SU-DHL-6 (cell line): ENCODE data around the gene TMEM131L.

Experiments
- H2AFZ ChIP-seq: fragments of 200-600 bp; sonication (generic); 2 replicates; pipeline ENCODE4 v1.6.1; 2014; ENCODE audit warnings: low read depth, mild to moderate bottlenecking, moderate library complexity, mixed read lengths, antibody characterized with exemption, low read length; ENCODE audit not compliant: severe bottlenecking
- H3F3A ChIP-seq: fragments of 200-600 bp; shearing (Covaris generic); 2 replicates; pipeline ENCODE4 v1.6.0; 2016; ENCODE audit warnings: antibody characterized with exemption, mild to moderate bottlenecking; ENCODE audit not compliant: insufficient read depth
- H3K27ac ChIP-seq: fragments of 200-600 bp; sonication (generic); 2 replicates; pipeline ENCODE4 v1.5.1; 2016; ENCODE audit warnings: low read depth, mild to moderate bottlenecking, low read length, moderate library complexity, mixed read lengths
- H3K27me3 ChIP-seq: fragments of 200-600 bp; sonication (generic), shearing (Covaris generic); 2 replicates; pipeline ENCODE4 v1.6.0; 2014; ENCODE audit warnings: mild to moderate bottlenecking, low read length
- H3K36me3 ChIP-seq: fragments of 200-600 bp; sonication (generic); 2 replicates; pipeline ENCODE4 v1.6.1; 2014; ENCODE audit warnings: mild to moderate bottlenecking, low read length, mixed read lengths
- H3K4me2 ChIP-seq: fragments of 300-600, 200-600 bp; shearing (Covaris generic), sonication (generic); 2 replicates; pipeline ENCODE4 v1.6.0; 2014; ENCODE audit warnings: low read length, low read depth, mild to moderate bottlenecking; ENCODE audit not compliant: poor library complexity, severe bottlenecking
- H3K4me3 ChIP-seq: fragments of 200-600 bp; sonication (generic); 2 replicates; pipeline ENCODE4 v1.5.1; 2014; ENCODE audit warnings: antibody characterized with exemption, low read length, mild to moderate bottlenecking, mixed read lengths; ENCODE audit not compliant: insufficient read depth, poor library complexity, severe bottlenecking
- H3K79me2 ChIP-seq: fragments of 200-600 bp; sonication (generic); 2 replicates; pipeline ENCODE4 v1.6.1; 2014; ENCODE audit warnings: mild to moderate bottlenecking, low read length, moderate library complexity; ENCODE audit not compliant: insufficient read depth
- H3K9ac ChIP-seq: fragments of 200-600 bp; sonication (generic); 2 replicates; pipeline ENCODE4 v1.7.0; 2014; ENCODE audit warnings: mild to moderate bottlenecking, low read length
- H3K9me2 ChIP-seq: fragments of 200-600 bp; sonication (generic); replicated peaks from 2 replicates; pipeline ENCODE4 v1.6.1; 2014; ENCODE audit warnings: low read length; ENCODE audit not compliant: insufficient read depth
- H3K9me3 ChIP-seq: fragments of 200-600 bp; sonication (generic); 2 replicates; pipeline ENCODE4 v1.6.1; 2014; ENCODE audit warnings: low read length, mixed read lengths; ENCODE audit not compliant: insufficient read depth
- H4K20me1 ChIP-seq: fragments of 200-600 bp; sonication (generic); 2 replicates; pipeline ENCODE4 v1.6.1; 2014; ENCODE audit warnings: low read depth, mild to moderate bottlenecking, antibody characterized with exemption, low read length, moderate library complexity, mixed read lengths
- EZH2phosphoT487 ChIP-seq: fragments of 200-600 bp; sonication (generic), shearing (Covaris generic); conservative IDR thresholded peaks from 2 replicates; pipeline ENCODE4 v1.6.1; 2018; ENCODE audit warnings: mild to moderate bottlenecking, antibody characterized with exemption, low read length, moderate library complexity, mixed read lengths
- TF ChIP-seq, protein P1 (sequence below): fragments of 200-600 bp; sonication (generic); IDR thresholded peaks from one replicate; pipeline ENCODE4 v1.5.1; 2017; ENCODE audit warnings: antibody characterized with exemption, mild to moderate bottlenecking, low read length, moderate library complexity; ENCODE audit not compliant: insufficient read depth, poor library complexity, severe bottlenecking

The TMEM131L gene

DNA sequence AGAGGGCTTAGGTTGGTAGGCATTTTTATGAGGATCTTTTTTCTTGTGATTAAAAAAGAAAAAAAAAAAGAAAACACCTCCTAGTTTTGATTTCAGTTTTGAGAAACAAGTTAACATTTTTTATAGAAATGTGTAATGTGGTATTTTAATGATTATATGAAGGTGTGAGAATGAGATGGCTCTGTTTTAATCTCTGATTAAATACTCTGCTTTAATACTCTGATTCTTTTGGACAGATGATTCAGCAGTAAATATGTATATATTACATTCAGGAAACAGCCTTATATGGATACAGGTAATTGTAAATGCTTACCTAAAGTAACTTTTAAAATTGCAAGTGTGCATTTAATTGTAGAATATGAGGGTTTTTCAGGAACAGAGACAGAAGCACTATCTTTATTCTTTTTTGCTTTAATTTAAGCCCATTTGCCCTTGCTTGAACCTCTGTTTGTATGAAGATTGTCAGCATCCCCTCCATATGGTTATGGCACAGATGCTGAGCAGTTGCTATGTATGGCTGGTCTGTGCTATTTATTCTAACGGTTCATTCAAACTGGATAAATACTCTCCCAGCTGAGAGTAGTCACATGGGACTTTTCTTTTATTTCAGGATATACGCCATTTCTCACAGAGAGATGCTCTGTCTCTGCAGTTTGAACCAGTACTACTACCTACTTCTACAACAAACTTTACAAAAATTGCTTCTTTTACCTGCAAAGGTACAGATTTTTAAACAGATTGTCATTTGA is 117.0 kb downstream of the TMEM131L start:
- Histone ChIP-seq H3K4me3 (no peak overlapping the region), H3K27me3 (no peaks in the 10 kb centered on the region), H3K79me2 (peaks cover 67% of the 10 kb centered on the region), H2AFZ (no peak overlapping the region), H3K9ac (no peak overlapping the region), H3F3A (peaks cover 77% of the 10 kb centered on the region), H3K9me3 (no peaks in the 10 kb centered on the region), H3K9me2 (no peaks in the 10 kb centered on the region), H3K36me3 (peaks cover 81% of the 10 kb centered on the region), H3K4me2 (no peak overlapping the region), H3K27ac (no peak overlapping the region), H4K20me1 (peaks cover 15% of the 10 kb centered on the region; the same call in 1 of the 2 replicates)
- TF ChIP-seq, protein P1, sequence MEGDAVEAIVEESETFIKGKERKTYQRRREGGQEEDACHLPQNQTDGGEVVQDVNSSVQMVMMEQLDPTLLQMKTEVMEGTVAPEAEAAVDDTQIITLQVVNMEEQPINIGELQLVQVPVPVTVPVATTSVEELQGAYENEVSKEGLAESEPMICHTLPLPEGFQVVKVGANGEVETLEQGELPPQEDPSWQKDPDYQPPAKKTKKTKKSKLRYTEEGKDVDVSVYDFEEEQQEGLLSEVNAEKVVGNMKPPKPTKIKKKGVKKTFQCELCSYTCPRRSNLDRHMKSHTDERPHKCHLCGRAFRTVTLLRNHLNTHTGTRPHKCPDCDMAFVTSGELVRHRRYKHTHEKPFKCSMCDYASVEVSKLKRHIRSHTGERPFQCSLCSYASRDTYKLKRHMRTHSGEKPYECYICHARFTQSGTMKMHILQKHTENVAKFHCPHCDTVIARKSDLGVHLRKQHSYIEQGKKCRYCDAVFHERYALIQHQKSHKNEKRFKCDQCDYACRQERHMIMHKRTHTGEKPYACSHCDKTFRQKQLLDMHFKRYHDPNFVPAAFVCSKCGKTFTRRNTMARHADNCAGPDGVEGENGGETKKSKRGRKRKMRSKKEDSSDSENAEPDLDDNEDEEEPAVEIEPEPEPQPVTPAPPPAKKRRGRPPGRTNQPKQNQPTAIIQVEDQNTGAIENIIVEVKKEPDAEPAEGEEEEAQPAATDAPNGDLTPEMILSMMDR, result no peak
- no peak for TF ChIP-seq EZH2phosphoT487

DNA sequence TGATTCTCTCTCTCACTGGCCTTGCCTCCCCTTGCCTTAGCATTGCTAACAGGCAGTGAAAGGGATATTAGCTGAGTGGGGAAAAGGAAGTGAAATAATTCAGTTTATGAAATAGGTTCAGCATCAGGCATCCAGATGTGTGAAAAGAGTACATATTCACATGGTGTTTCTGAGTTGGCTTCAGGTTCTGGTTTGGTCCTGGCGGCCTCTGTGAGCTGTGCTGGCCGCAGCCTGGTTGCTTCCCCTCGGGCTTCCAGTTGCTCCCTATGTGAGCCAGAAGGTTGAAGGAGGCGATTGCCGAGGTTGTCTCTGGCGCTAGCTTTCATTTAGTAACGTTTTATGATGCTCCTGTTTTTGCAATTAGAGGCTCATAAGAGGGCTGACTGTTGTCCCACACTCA is 118.9 kb downstream of the TMEM131L start:
- Histone ChIP-seq H3K36me3 (peaks cover 95% of the 10 kb centered on the region), H3F3A (peaks cover 86% of the 10 kb centered on the region), H3K27ac (no peak overlapping the region), H3K9me3 (no peaks in the 10 kb centered on the region), H3K4me3 (no peak overlapping the region), H3K4me2 (no peak overlapping the region), H4K20me1 (peaks cover 20% of the 10 kb centered on the region), H3K9ac (no peak overlapping the region), H3K27me3 (no peaks in the 10 kb centered on the region), H3K79me2 (peaks cover 68% of the 10 kb centered on the region), H3K9me2 (no peaks in the 10 kb centered on the region), H2AFZ (no peak overlapping the region)
- TF ChIP-seq, protein P1, result no peak
- TF ChIP-seq EZH2phosphoT487, result no peak

DNA sequence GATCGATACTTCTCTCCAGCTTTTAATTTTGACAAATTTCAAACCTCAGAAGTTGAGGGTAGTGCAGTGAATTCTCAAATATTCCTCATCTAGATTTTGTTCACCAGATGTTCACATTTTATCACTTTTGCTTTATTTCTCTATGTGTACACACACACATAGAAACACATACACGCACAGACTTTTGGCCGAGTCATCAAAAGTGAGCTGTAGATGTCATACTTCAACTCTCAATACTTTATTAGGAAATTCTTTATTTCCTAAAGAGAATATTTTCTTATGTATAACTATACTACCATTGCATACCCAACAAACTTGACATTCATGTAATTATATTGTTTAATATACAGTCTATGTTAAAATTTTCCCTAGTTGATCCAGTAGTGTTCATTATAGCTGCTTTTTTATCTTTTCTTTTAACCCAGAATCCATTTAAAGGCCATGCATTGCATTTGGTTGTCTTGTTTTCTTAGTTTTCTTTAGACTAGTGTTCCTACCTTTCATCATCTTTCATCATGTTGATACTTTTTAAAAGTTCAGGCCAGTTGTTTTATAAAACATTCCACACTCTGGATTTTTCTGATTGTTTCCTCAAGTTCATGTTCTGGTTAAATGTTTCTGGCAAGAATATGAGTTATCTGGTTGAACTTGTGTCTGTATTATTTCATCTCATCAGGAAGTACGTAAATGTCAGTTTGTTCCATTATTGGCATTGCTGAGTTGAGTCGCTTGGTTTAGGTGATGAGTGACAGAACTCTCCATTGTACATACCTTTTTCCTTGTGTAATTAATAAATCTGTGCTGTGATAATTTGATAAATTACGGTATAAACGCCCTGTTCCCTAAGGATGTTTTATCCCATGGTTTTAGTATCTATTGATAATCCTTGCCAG is 123.8 kb downstream of the TMEM131L start:
- Histone ChIP-seq H3K27ac (no peak overlapping the region), H3K9ac (no peak overlapping the region), H4K20me1 (peaks cover 14% of the 10 kb centered on the region), H3K79me2 (peaks cover 29% of the 10 kb centered on the region), H3K4me2 (no peak overlapping the region), H3K9me3 (no peaks in the 10 kb centered on the region), H2AFZ (no peak overlapping the region), H3K36me3 (peaks cover 95% of the 10 kb centered on the region), H3K9me2 (no peaks in the 10 kb centered on the region), H3K4me3 (no peak overlapping the region), H3F3A (peaks cover 54% of the 10 kb centered on the region), H3K27me3 (no peaks in the 10 kb centered on the region)
- TF ChIP-seq, protein P1, result no peak
- TF ChIP-seq EZH2phosphoT487, result no peak
